Upper lobe of right lung (tissue), 1 donor: ENCODE measurements around the gene SPINDOC. TPM values are rescaled to one million over a fixed set of nuclear protein-coding genes. Genes with fewer than 3 reads are reported as not detected.
A peak's percentile ranks its signal among the peaks of the same experiment; 100 is the strongest.

Source experiments
- ATAC-seq: fragments of 200-7000 bp; cut with Tn5 transposase; one replicate; pipeline ENCODE4 v1.9.1; 2020; ENCODE audit warnings: mild to moderate bottlenecking, moderate library complexity
- DNase-seq: peaks from one replicate; pipeline ENCODE4 v3.0.0-alpha.2; 2020
- H3K27ac ChIP-seq: fragments of 200-600 bp; one replicate; pipeline ENCODE4 v1.8.0; 2022
- H3K27me3 ChIP-seq: fragments of 200-600 bp; one replicate; pipeline ENCODE4 v1.8.0; 2022; ENCODE audit warnings: mild to moderate bottlenecking
- H3K36me3 ChIP-seq: fragments of 200-600 bp; one replicate; pipeline ENCODE4 v1.8.0; 2022
- H3K4me1 ChIP-seq: fragments of 200-600 bp; one replicate; pipeline ENCODE4 v1.8.0; 2022
- H3K4me3 ChIP-seq: fragments of 200-600 bp; one replicate; pipeline ENCODE4 v1.8.0; 2022; ENCODE audit warnings: mild to moderate bottlenecking
- H3K9me3 ChIP-seq: fragments of 200-600 bp; one replicate; pipeline ENCODE4 v1.8.0; 2022
- intact Hi-C: fragments of 100-400 bp; cut with DNase I; formaldehyde crosslinking; loops from one replicate; pipeline ENCODE4 v1.11.0; 2022
- total RNA-seq: library from RNA; stranded (reverse); fragmentation: NEBNext Ultra II Directional; extraction: Animal tissue kit (Norgen Biotek cat#: 25700); gene quantifications from one replicate; pipeline ENCODE4 v1.2.1, GENCODE V29; 2021
- TF ChIP-seq, protein P1 (sequence below): fragments of 200-600 bp; IDR thresholded peaks from one replicate; pipeline ENCODE4 v1.8.0; 2022; ENCODE audit warnings: antibody characterized with exemption
- donor health status: DM: no; HTN: yes; CAD: no; lungs with severe emphysema.

SPINDOC gene
- total RNA-seq, 1 donor from 2014 or later = 20.3 TPM

DNA sequence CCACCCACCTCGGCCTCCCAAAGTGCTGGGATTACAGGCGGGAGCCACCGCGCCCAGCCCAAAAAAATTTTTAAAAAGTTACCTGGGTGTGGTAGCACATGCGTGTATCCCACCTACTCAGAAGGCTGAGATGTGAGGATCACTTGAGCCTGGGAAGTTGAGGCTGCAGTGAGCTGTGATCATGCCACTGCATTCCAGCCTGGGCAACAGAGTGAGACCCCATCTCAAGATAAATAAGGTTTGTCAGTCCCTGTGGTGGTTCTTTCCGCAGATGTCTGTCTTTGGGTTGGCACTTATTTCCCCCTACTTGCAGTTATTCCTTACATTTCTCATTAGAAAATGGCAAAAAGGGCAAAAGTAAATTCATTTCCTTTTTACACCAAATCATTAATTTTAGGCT, 33.6 kb downstream of the SPINDOC start:
- Histone ChIP-seq H3K4me3 (no peak overlapping the region), H3K27me3 (no peaks in the 10 kb centered on the region), H3K27ac (no peak overlapping the region), H3K36me3 (peaks cover 25% of the 10 kb centered on the region), H3K4me1 (peaks cover 57% of the 10 kb centered on the region), H3K9me3 (no peaks in the 10 kb centered on the region)
- TF ChIP-seq, protein P1, sequence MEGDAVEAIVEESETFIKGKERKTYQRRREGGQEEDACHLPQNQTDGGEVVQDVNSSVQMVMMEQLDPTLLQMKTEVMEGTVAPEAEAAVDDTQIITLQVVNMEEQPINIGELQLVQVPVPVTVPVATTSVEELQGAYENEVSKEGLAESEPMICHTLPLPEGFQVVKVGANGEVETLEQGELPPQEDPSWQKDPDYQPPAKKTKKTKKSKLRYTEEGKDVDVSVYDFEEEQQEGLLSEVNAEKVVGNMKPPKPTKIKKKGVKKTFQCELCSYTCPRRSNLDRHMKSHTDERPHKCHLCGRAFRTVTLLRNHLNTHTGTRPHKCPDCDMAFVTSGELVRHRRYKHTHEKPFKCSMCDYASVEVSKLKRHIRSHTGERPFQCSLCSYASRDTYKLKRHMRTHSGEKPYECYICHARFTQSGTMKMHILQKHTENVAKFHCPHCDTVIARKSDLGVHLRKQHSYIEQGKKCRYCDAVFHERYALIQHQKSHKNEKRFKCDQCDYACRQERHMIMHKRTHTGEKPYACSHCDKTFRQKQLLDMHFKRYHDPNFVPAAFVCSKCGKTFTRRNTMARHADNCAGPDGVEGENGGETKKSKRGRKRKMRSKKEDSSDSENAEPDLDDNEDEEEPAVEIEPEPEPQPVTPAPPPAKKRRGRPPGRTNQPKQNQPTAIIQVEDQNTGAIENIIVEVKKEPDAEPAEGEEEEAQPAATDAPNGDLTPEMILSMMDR = no peak
- DNase-seq (no peak), ATAC-seq (no peak)
- intact Hi-C loops = no loop called here

DNA sequence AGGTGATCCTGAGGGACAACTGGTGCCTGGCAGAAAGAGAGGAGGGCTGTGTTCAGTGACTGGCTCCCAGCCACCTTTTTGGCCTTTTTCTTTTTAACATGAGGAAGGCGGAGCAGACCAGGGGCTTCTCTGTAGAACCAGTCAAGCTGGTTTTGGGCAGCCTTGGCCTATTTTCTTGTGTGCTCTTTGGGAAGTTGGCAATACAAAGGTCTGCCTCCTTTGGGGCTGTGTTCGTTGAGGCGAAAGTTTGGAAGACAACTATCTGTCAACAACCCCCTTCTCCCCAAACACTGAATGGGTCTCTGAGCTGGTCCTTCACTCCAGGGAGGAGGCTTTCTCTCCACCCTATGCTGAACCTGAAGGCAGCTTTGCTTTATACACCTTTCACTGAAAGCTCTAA, 34.1 kb downstream of the SPINDOC start:
- TF ChIP-seq, protein P1 = no peak
- H3K9me3 ChIP-seq = no peaks in the 10 kb centered on the region
- H3K4me1 ChIP-seq = peaks cover 54% of the 10 kb centered on the region
- no peak overlapping the region for H3K4me3 ChIP-seq
- peak overlapping the region; percentile 58 for H3K27ac ChIP-seq
- ATAC-seq (peak; percentile 77), DNase-seq (no peak)
- no peaks in the 10 kb centered on the region for H3K27me3 ChIP-seq
- peaks cover 21% of the 10 kb centered on the region for H3K36me3 ChIP-seq
- intact Hi-C loops = no loop called here

DNA sequence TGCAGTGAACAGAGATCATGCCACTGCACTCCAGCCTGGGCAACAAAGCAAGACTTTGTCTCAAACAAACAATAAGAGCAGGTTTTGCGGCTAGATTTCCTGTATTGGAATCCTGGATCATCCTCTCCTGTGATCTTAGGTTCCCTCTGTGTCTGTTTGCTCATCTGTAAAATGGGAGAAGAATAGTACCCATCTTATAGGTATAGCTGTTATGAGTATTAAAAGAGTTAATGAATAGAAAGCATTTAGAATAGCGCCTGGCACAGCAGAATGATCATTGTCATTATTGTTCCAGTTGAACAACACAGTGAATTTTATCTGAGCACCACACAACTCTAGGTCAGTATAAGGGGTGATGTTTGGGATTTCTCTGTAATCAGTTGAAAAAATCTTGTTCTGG, 36.4 kb downstream of the SPINDOC start:
- Histone ChIP-seq H3K27ac (no peak overlapping the region), H3K36me3 (peaks cover 3% of the 10 kb centered on the region), H3K27me3 (no peaks in the 10 kb centered on the region), H3K4me1 (peaks cover 35% of the 10 kb centered on the region), H3K9me3 (no peaks in the 10 kb centered on the region), H3K4me3 (no peak overlapping the region)
- no peak for DNase-seq
- intact Hi-C loops = no loop called here
- no peak for ATAC-seq
- TF ChIP-seq, protein P1 = no peak

DNA sequence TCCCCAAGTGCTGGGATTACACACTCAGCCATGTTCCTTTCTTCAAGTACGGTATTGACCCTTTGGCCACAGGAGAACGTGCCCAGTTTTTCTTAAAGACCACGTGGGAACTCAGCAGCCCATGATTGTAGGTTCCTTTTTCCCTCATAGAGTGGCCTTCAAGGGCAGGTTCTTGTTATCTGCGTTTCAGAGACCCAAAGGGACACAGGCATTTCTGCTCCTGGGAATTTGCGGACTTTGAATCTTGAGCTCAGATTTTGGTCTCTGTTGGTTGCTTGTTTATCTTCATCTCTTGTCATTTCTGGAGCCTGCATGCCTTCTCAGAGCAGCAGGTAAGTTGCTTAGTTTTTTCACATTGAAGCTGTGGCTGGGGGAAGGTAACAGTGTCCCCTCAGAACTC, 37.7 kb downstream of the SPINDOC start:
- TF ChIP-seq, protein P1 = no peak
- ATAC-seq (no peak), DNase-seq (no peak)
- Histone ChIP-seq H3K36me3 (peaks cover 8% of the 10 kb centered on the region), H3K27ac (no peak overlapping the region), H3K9me3 (no peaks in the 10 kb centered on the region), H3K4me1 (peaks cover 24% of the 10 kb centered on the region), H3K4me3 (no peak overlapping the region), H3K27me3 (no peaks in the 10 kb centered on the region)
- intact Hi-C loops = no loop called here

DNA sequence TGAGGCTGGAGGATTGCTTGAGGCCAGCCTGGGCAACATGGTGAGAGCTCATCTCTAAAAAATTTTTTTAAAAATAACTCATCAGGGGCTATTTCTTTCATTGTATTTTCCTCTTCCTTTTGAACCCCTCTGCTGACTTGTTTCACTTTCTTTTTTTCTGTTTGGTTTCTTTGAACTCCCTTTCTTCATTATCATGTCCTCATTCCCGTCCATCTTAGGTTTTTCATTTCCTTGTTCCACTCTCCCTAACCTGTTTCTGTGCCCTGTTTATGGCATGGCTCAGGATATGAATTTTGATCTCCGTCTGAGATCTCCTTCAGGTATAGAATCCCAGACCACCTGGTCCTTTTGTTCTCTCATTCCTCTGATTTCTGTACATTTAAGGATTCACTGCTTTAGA, 38.1 kb downstream of the SPINDOC start:
- no peaks in the 10 kb centered on the region for H3K27me3 ChIP-seq
- H3K9me3 ChIP-seq = no peaks in the 10 kb centered on the region
- peaks cover 24% of the 10 kb centered on the region for H3K4me1 ChIP-seq
- H3K27ac ChIP-seq = no peak overlapping the region
- TF ChIP-seq, protein P1 = no peak
- H3K4me3 ChIP-seq = no peak overlapping the region
- no peak for DNase-seq
- H3K36me3 ChIP-seq = peaks cover 8% of the 10 kb centered on the region
- no peak for ATAC-seq
- intact Hi-C loops = no loop called here

- intact Hi-C loops = no loop called here
- Histone ChIP-seq H3K9me3 (no peaks in the 10 kb centered on the region), H3K36me3 (peaks cover 8% of the 10 kb centered on the region), H3K27me3 (no peaks in the 10 kb centered on the region), H3K27ac (no peak overlapping the region), H3K4me3 (no peak overlapping the region), H3K4me1 (peaks cover 27% of the 10 kb centered on the region)
- ATAC-seq = no peak
- no peak for DNase-seq
- TF ChIP-seq, protein P1 = no peak
Observed at GRCh38 chr11:63853476-63853875, 40.2 kb downstream of the SPINDOC start.
